GM12878 (cell line): Measurements from ENCODE around the gene PPP1R1A. TPM values are rescaled to one million over a fixed set of nuclear protein-coding genes. Genes with fewer than 3 reads are reported as not detected.
A peak's percentile ranks its signal among the peaks of the same experiment; 100 is the strongest.

Experiments
- ATAC-seq: fragments of 200-7000 bp; cut with Tn5 transposase; 3 replicates; pipeline ENCODE4 v1.9.1; 2020; ENCODE audit warnings: mild to moderate bottlenecking, moderate library complexity
- BruUV-seq: library from RNA; stranded (reverse); fragments of 400-500 nt; replicated peaks from 2 replicates; lab custom pipeline; 2021; lab: Mats Ljungman, UMichigan
- CTCF ChIA-PET: fragments of 300-600 bp; sonication (Branson Sonifier 250); formaldehyde crosslinking; extraction: SDS; loops from one replicate; lab custom pipeline; 2021; ENCODE audit warnings: inconsistent platforms; lab: Yijun Ruan, JAX
- POLR2A ChIA-PET: fragments of 350-600 bp; formaldehyde crosslinking; extraction: SDS; loops from one replicate; lab custom pipeline; 2021; ENCODE audit warnings: inconsistent platforms; lab: Charles Lee
- RAD21 ChIA-PET: fragments of 300-600 bp; sonication (Branson Sonifier 250); formaldehyde crosslinking; loops from one replicate; lab custom pipeline; 2023; ENCODE audit warnings: antibody characterized with exemption; ENCODE audit not compliant: unreplicated experiment; lab: Charles Lee
- SMC1A ChIA-PET: fragments of 300-600 bp; sonication (Branson Sonifier 250); formaldehyde crosslinking; loops from one replicate; lab custom pipeline; 2023; ENCODE audit not compliant: unreplicated experiment, uncharacterized antibody; lab: Charles Lee
- DNase-seq: peaks from one replicate; pipeline ENCODE4 v3.0.0-alpha.2; 2011; ENCODE audit warnings: low read depth, low spot score
- FAIRE-seq: peaks from 3 replicates; lab custom pipeline; 2011; peaks lifted over from hg19 to GRCh38; lab: Jason Lieb, UNC
- H2AFZ ChIP-seq: 2 replicates; pipeline ENCODE4 v1.6.0; 2011; ENCODE audit warnings: low read depth, low read length, control low read depth; ENCODE audit not compliant: control insufficient read depth
- H3K27ac ChIP-seq: 2 replicates; pipeline ENCODE4 v1.5.1; 2011; ENCODE audit warnings: control low read depth; ENCODE audit not compliant: control insufficient read depth, insufficient read depth
- H3K27me3 ChIP-seq, 2 experiments: replicated peaks in 1 of 2; 2 replicates each; pipeline versions ENCODE4 v1.6.0 to v1.6.1; 2011; ENCODE audit warnings: low read length in 1 of 2; ENCODE audit not compliant: control insufficient read depth in 2 of 2, insufficient read depth in 2 of 2
- H3K36me3 ChIP-seq, 2 experiments: 2 replicates each; pipeline ENCODE4 v1.5.1; 2011; ENCODE audit warnings: low read length in 1 of 2; ENCODE audit not compliant: control insufficient read depth in 2 of 2, insufficient read depth in 2 of 2
- H3K4me1 ChIP-seq: 2 replicates; pipeline ENCODE4 v1.6.1; 2011; ENCODE audit warnings: mild to moderate bottlenecking, low read length, moderate library complexity, mixed read lengths; ENCODE audit not compliant: control insufficient read depth, insufficient read depth
- H3K4me2 ChIP-seq: 2 replicates; pipeline ENCODE4 v1.6.0; 2011; ENCODE audit warnings: control low read depth; ENCODE audit not compliant: control insufficient read depth, insufficient read depth
- H3K4me3 ChIP-seq: fragments of 200-600 bp; sonication (generic); 2 replicates; pipeline ENCODE4 v1.5.1; 2016
- H3K79me2 ChIP-seq: 2 replicates; pipeline ENCODE4 v1.6.0; 2011; ENCODE audit warnings: low read length; ENCODE audit not compliant: control insufficient read depth, insufficient read depth
- H3K9ac ChIP-seq: 2 replicates; pipeline ENCODE4 v1.8.0; 2011; ENCODE audit warnings: low read length, control low read depth, mixed read lengths; ENCODE audit not compliant: control insufficient read depth, insufficient read depth
- H3K9me3 ChIP-seq: replicated peaks from 3 replicates; pipeline ENCODE4 v1.5.1; 2011; ENCODE audit warnings: mild to moderate bottlenecking, low read length; ENCODE audit not compliant: control insufficient read depth, insufficient read depth
- H4K20me1 ChIP-seq: 2 replicates; pipeline ENCODE4 v1.6.0; 2011; ENCODE audit not compliant: control insufficient read depth, insufficient read depth
- ASH2L ChIP-seq: fragments of 300-600, 200-600 bp; sonication (generic); IDR thresholded peaks from 2 replicates; pipeline ENCODE4 v1.6.1; 2017; ENCODE audit warnings: low read depth, mild to moderate bottlenecking, borderline replicate concordance
- ATF7 ChIP-seq: fragments of 450-650 bp; IDR thresholded peaks from 2 replicates; pipeline ENCODE4 v1.6.1; 2016; ENCODE audit warnings: low read depth, mild to moderate bottlenecking
- GABPA ChIP-seq: IDR thresholded peaks from 2 replicates; pipeline ENCODE4 v1.6.1; 2014; ENCODE audit warnings: antibody characterized with exemption, low read depth, mild to moderate bottlenecking, inconsistent platforms
- MEF2B ChIP-seq: fragments of 450-650 bp; IDR thresholded peaks from 2 replicates; pipeline ENCODE4 v1.6.1; 2018; ENCODE audit warnings: mild to moderate bottlenecking, moderate library complexity; ENCODE audit not compliant: partially characterized antibody, poor library complexity, severe bottlenecking
- NFYB ChIP-seq: IDR thresholded peaks from 2 replicates; pipeline ENCODE4 v1.6.1; 2011; ENCODE audit warnings: low read depth, mild to moderate bottlenecking, low read length, improper control_type of control experiment, moderate library complexity; ENCODE audit not compliant: insufficient read depth
- RB1 ChIP-seq: fragments of 450-650 bp; formaldehyde crosslinking; IDR thresholded peaks from 2 replicates; pipeline ENCODE4 v1.6.1; 2017; ENCODE audit warnings: mild to moderate bottlenecking, borderline replicate concordance
- SIX5 ChIP-seq: IDR thresholded peaks from 2 replicates; pipeline ENCODE4 v1.6.1; 2011; ENCODE audit warnings: mild to moderate bottlenecking, low read depth, low read length, moderate library complexity; ENCODE audit not compliant: severe bottlenecking
- SREBF1 ChIP-seq: IDR thresholded peaks from 2 replicates; pipeline ENCODE4 v1.6.1; 2012; ENCODE audit warnings: mild to moderate bottlenecking, low read length
- SREBF2 ChIP-seq: IDR thresholded peaks from 2 replicates; pipeline ENCODE4 v1.6.1; 2012; ENCODE audit warnings: mild to moderate bottlenecking, low read length
- WGBS: methylation state at CpG from one replicate; pipeline ENCODE4 v1.1.6; 2016; ENCODE audit warnings: low lambda C conversion rate; ENCODE audit not compliant: insufficient replicate concordance, insufficient coverage; ENCODE audit errors: missing lambda C conversion rate; 5-methylcytosine and 5-hydroxymethylcytosine counted together
- in situ Hi-C: fragments of 300-500 bp; cut with MboI; formaldehyde crosslinking; loops from 9 replicates; pipeline ENCODE4 v1.14.3; 2018; ENCODE audit warnings: mixed read lengths
- intact Hi-C: fragments of 100-400 bp; cut with micrococcal nuclease; formaldehyde crosslinking; loops from one replicate; pipeline ENCODE4 v1.14.2; 2022; ENCODE audit not compliant: unreplicated experiment
- polyA plus RNA-seq, 11 experiments: library from polyadenylated mRNA; depleted of rRNA in 4 of 11; unstranded in 6 of 11; stranded (reverse) in 5 of 11; fragments of >200 nt; fragmentation: Nextera tagmentation in 4 of 11; fragmentation: Illumina TruSeq in 1 of 11; extraction: Ambion mirVana in 4 of 11; extraction: Trizol in 1 of 11; gene quantifications; 1 replicate in 1 of 11; 2 replicates in 10 of 11; pipeline versions ENCODE4 v1.2.1 to v1.2.3, GENCODE V29; 2011 to 2016; ENCODE audit warnings: inconsistent platforms in 2 of 11, missing spikeins in 2 of 11, low read depth in 1 of 11
- total RNA-seq, 4 experiments: library from RNA; depleted of rRNA in 3 of 4; stranded (reverse); fragments of >200 nt in 3 of 4; fragmentation: Illumina TruSeq in 1 of 4; extraction: Trizol in 1 of 4; gene quantifications; 2 replicates each; pipeline versions ENCODE4 v1.2.1 to v1.2.3, GENCODE V29; 2013 to 2021
- TF ChIP-seq, protein P1 (sequence below): fragments of 450-650 bp; IDR thresholded peaks from 2 replicates; pipeline ENCODE4 v1.6.1; 2017; ENCODE audit warnings: mild to moderate bottlenecking
- TF ChIP-seq, protein P2 (sequence below): fragments of 450-650 bp; IDR thresholded peaks from 2 replicates; pipeline ENCODE4 v1.6.1; 2016; ENCODE audit warnings: mild to moderate bottlenecking, moderate library complexity, borderline replicate concordance

Gene PPP1R1A
- total and polyA plus RNA-seq, 10 of the 15 experiments (the other 5 are each of a cell fraction or from before 2014, with no cell fraction given): 0.03 to 0.08 (median 0.07) TPM; not detected in 7

DNA sequence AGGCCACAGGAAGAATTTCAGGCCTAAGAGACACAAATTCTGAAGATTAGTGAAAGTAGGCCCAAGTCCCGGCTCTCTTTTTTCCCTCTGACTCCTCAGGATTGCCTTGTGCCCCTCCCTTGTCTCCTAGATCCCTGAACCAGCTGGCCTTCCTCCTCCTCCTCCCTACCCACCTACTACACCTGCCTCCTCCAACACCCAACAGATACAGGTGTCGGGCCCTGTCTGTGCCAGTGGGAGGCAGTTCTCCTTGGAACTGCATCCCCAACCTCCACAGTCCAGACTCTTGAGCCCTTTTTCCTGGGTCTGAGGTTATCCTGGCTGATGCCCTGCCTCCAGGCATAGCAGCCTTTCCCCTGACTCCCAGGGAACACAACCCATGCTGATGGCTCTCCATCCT, 1.8 kb downstream of the PPP1R1A start (continued):
- TF ChIP-seq RB1 (no peak), GABPA (no peak), ASH2L (no peak), SREBF1 (no peak), SREBF2 (no peak), MEF2B (no peak), ATF7 (no peak)
- TF ChIP-seq, protein P1, sequence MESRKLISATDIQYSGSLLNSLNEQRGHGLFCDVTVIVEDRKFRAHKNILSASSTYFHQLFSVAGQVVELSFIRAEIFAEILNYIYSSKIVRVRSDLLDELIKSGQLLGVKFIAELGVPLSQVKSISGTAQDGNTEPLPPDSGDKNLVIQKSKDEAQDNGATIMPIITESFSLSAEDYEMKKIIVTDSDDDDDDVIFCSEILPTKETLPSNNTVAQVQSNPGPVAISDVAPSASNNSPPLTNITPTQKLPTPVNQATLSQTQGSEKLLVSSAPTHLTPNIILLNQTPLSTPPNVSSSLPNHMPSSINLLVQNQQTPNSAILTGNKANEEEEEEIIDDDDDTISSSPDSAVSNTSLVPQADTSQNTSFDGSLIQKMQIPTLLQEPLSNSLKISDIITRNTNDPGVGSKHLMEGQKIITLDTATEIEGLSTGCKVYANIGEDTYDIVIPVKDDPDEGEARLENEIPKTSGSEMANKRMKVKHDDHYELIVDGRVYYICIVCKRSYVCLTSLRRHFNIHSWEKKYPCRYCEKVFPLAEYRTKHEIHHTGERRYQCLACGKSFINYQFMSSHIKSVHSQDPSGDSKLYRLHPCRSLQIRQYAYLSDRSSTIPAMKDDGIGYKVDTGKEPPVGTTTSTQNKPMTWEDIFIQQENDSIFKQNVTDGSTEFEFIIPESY: no peak

DNA sequence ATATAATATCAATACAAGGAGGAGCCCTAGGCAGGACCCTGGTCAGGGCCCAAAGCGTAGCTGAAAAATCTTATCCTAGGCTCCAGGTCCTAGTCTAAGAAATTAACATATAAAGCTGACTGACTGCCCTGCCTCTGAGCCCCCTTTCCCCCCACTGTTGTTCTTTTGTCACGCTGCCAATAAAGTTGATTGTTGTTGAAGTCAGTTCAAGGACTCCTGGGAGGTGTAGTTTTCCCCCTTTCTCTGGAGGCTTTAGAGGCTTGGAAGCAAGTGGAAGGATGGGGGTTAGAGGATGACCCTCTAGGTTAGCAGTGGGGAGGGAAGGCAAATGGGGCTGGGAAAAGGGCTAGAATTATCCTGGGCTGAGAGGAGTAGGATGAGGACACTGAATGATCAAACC, 3.2 kb downstream of the PPP1R1A start:
- ChIA-PET POLR2A (no interaction called here), SMC1A (no interaction called here), CTCF (interaction anchor here (0.5 kb wide), 1 partner anchor 573 kb away, joined by 3 read pairs; no protein-coding TSS in a partner anchor), RAD21 (no interaction called here)
- H3K4me3 ChIP-seq: no peak overlapping the region
- no peak for FAIRE-seq
- no peak for DNase-seq
- no peak overlapping the region for H3K4me2 ChIP-seq
- peaks cover 0 to 9% of the 10 kb centered on the region in 2 experiments for H3K27me3 ChIP-seq
- no peak overlapping the region for H2AFZ ChIP-seq
- WGBS: 26% methylated on average over 2 of the region's 2 CpGs
- intact Hi-C loops (no loop called here), in situ Hi-C loops (no loop called here)
- no peaks in the 10 kb centered on the region for H3K9me3 ChIP-seq
- no peak overlapping the region for H3K9ac ChIP-seq
- H3K79me2 ChIP-seq: no peaks in the 10 kb centered on the region
- no peak overlapping the region for H3K27ac ChIP-seq
- TF ChIP-seq, protein P2, sequence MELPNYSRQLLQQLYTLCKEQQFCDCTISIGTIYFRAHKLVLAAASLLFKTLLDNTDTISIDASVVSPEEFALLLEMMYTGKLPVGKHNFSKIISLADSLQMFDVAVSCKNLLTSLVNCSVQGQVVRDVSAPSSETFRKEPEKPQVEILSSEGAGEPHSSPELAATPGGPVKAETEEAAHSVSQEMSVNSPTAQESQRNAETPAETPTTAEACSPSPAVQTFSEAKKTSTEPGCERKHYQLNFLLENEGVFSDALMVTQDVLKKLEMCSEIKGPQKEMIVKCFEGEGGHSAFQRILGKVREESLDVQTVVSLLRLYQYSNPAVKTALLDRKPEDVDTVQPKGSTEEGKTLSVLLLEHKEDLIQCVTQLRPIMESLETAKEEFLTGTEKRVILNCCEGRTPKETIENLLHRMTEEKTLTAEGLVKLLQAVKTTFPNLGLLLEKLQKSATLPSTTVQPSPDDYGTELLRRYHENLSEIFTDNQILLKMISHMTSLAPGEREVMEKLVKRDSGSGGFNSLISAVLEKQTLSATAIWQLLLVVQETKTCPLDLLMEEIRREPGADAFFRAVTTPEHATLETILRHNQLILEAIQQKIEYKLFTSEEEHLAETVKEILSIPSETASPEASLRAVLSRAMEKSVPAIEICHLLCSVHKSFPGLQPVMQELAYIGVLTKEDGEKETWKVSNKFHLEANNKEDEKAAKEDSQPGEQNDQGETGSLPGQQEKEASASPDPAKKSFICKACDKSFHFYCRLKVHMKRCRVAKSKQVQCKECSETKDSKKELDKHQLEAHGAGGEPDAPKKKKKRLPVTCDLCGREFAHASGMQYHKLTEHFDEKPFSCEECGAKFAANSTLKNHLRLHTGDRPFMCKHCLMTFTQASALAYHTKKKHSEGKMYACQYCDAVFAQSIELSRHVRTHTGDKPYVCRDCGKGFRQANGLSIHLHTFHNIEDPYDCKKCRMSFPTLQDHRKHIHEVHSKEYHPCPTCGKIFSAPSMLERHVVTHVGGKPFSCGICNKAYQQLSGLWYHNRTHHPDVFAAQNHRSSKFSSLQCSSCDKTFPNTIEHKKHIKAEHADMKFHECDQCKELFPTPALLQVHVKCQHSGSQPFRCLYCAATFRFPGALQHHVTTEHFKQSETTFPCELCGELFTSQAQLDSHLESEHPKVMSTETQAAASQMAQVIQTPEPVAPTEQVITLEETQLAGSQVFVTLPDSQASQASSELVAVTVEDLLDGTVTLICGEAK: peak; percentile 88
- TF ChIP-seq NFYB (no peak), SIX5 (peak; percentile 52)
- no peaks in the 10 kb centered on the region for H4K20me1 ChIP-seq
- no TSS peak for BruUV-seq
- no peak for ATAC-seq
- no peaks in the 10 kb centered on the region for H3K36me3 ChIP-seq
- no peaks in the 10 kb centered on the region for H3K4me1 ChIP-seq
